HepG2 (cell line): ENCODE results near the gene ZMYND10. TPM values are rescaled to one million over a fixed set of nuclear protein-coding genes. Genes with fewer than 3 reads are reported as not detected.

Experiments
- ATAC-seq: fragments of 200-7000 bp; cut with Tn5 transposase; 3 replicates; pipeline ENCODE4 v1.9.1; 2020; ENCODE audit warnings: mild to moderate bottlenecking, moderate library complexity
- BruUV-seq: library from RNA; stranded (reverse); fragments of 400-500 nt; replicated peaks from 2 replicates; lab custom pipeline; 2021; lab: Mats Ljungman, UMichigan
- CTCF ChIA-PET: fragments of 300-600 bp; formaldehyde crosslinking; extraction: SDS; loops from one replicate; lab custom pipeline; 2021; ENCODE audit warnings: low total read pairs, inconsistent platforms, low intra/inter-chr PET ratio; lab: Yijun Ruan, JAX
- POLR2A ChIA-PET: fragments of 350-600 bp; sonication (Branson Sonifier 250); formaldehyde crosslinking; loops from one replicate; lab custom pipeline; 2020; ENCODE audit warnings: antibody characterized with exemption, inconsistent platforms; lab: Yijun Ruan, JAX
- DNase-seq: peaks from one replicate; pipeline ENCODE4 v3.0.0-alpha.2; 2015; ENCODE audit warnings: low spot score
- FAIRE-seq: peaks from 3 replicates; lab custom pipeline; 2011; peaks lifted over from hg19 to GRCh38; lab: Jason Lieb, UNC
- H2AFZ ChIP-seq: one replicate; pipeline ENCODE4 v1.6.1; 2011; ENCODE audit warnings: low read length, inconsistent platforms
- H3K27ac ChIP-seq: fragments of 300-600 bp; 3 replicates; pipeline ENCODE4 v1.8.0; 2011; ENCODE audit warnings: mixed run types, mild to moderate bottlenecking, mixed read lengths, low read length, inconsistent platforms; ENCODE audit not compliant: insufficient read depth; ENCODE audit errors: extremely low read length
- H3K27me3 ChIP-seq, 2 experiments: fragments of 200-600 bp in 1 of 2; 2 replicates in 1 of 2; 3 replicates in 1 of 2; pipeline versions ENCODE4 v1.6.0 to v1.8.0; 2011; ENCODE audit warnings: low read length in 2 of 2, mild to moderate bottlenecking in 2 of 2, moderate library complexity in 2 of 2, inconsistent platforms in 1 of 2; ENCODE audit not compliant: insufficient read depth in 2 of 2, control insufficient read depth in 1 of 2
- H3K36me3 ChIP-seq, 2 experiments: fragments of 200-600 bp in 1 of 2; replicated peaks in 1 of 2; 2 replicates in 1 of 2; 3 replicates in 1 of 2; pipeline versions ENCODE4 v1.5.1 to v1.8.0; 2011; ENCODE audit warnings: low read length in 2 of 2, inconsistent platforms in 1 of 2; ENCODE audit not compliant: insufficient read depth in 2 of 2, control insufficient read depth in 1 of 2
- H3K4me1 ChIP-seq: 2 replicates; pipeline ENCODE4 v1.5.1; 2012; ENCODE audit warnings: low read length, inconsistent platforms; ENCODE audit not compliant: insufficient read depth
- H3K4me2 ChIP-seq: 2 replicates; pipeline ENCODE4 v1.6.0; 2011; ENCODE audit warnings: low read depth, low read length, inconsistent platforms
- H3K4me3 ChIP-seq, 3 experiments: fragments of 200-600 bp in 1 of 3; sonication (generic), shearing (Covaris generic) in 1 of 3; replicated peaks in 1 of 3; 2 replicates each; pipeline ENCODE4 v1.5.1; 2011 to 2016; ENCODE audit warnings: low read length in 3 of 3, inconsistent platforms in 2 of 3, low read depth in 2 of 3, mild to moderate bottlenecking in 2 of 3, control low read depth in 1 of 3, mixed read lengths in 1 of 3; ENCODE audit not compliant: insufficient read depth in 1 of 3
- H3K79me2 ChIP-seq: one replicate; pipeline ENCODE4 v1.6.1; 2011; ENCODE audit warnings: low read length, inconsistent platforms; ENCODE audit not compliant: insufficient read depth
- H3K9ac ChIP-seq: 2 replicates; pipeline ENCODE4 v1.6.0; 2011; ENCODE audit warnings: mild to moderate bottlenecking, low read depth, low read length, inconsistent platforms; ENCODE audit not compliant: insufficient read depth
- H3K9me3 ChIP-seq: 2 replicates; pipeline ENCODE4 v1.5.1; 2012; ENCODE audit warnings: mild to moderate bottlenecking, low read length
- H4K20me1 ChIP-seq: 2 replicates; pipeline ENCODE4 v1.6.0; 2011; ENCODE audit warnings: inconsistent platforms, mild to moderate bottlenecking, low read length, moderate library complexity; ENCODE audit not compliant: insufficient read depth
- BCL6 ChIP-seq: IDR thresholded peaks from 2 replicates; pipeline ENCODE4 v1.6.1; 2016; ENCODE audit warnings: missing genetic modification reagents, missing compliant biosample characterization
- KLF12 ChIP-seq: sonication (generic); formaldehyde crosslinking; IDR thresholded peaks from 2 replicates; pipeline ENCODE4 v1.4.0; 2020; ENCODE audit warnings: missing genetic modification reagents, borderline replicate concordance
- MIER3 ChIP-seq: IDR thresholded peaks from 2 replicates; pipeline ENCODE4 v1.6.1; 2016; ENCODE audit warnings: missing compliant biosample characterization, borderline replicate concordance
- MYC ChIP-seq: sonication (generic); formaldehyde crosslinking; IDR thresholded peaks from 2 replicates; pipeline ENCODE4 v1.9.0; 2021; ENCODE audit warnings: missing genetic modification reagents, borderline replicate concordance
- ZNF563 ChIP-seq: sonication (generic); formaldehyde crosslinking; IDR thresholded peaks from 2 replicates; pipeline ENCODE4 v1.8.0; 2022; ENCODE audit warnings: mild to moderate bottlenecking, moderate library complexity, missing genetic modification reagents
- ZNF619 ChIP-seq: sonication (generic); formaldehyde crosslinking; IDR thresholded peaks from 2 replicates; pipeline ENCODE4 v1.4.0; 2020; ENCODE audit warnings: mild to moderate bottlenecking, missing genetic modification reagents
- ZNF724P ChIP-seq: sonication (generic); formaldehyde crosslinking; IDR thresholded peaks from 2 replicates; pipeline ENCODE4 v1.8.0; 2022; ENCODE audit warnings: missing genetic modification reagents, borderline replicate concordance
- WGBS: methylation state at CpG from one replicate; pipeline ENCODE4 v1.1.6; 2017; ENCODE audit warnings: low lambda C conversion rate; 5-methylcytosine and 5-hydroxymethylcytosine counted together
- in situ Hi-C: cut with HindIII; loops from 2 replicates; pipeline ENCODE4 v1.10.0; 2017; ENCODE audit warnings: low pct_unique_long_range_greater_than_20kb; ENCODE audit not compliant: extremely low pct_ligation_motif_present
- intact Hi-C: fragments of 100-400 bp; cut with micrococcal nuclease; formaldehyde crosslinking; loops from one replicate; pipeline ENCODE4 v1.10.0; 2022; ENCODE audit not compliant: unreplicated experiment
- polyA plus RNA-seq, 8 experiments: library from polyadenylated mRNA; depleted of rRNA in 3 of 8; stranded (reverse) in 7 of 8; unstranded in 1 of 8; fragments of >200 nt; fragmentation: Illumina TruSeq in 4 of 8; extraction: Trizol in 4 of 8; gene quantifications; 2 replicates each; pipeline versions ENCODE4 v1.2.1 to v1.2.3, GENCODE V29; 2011 to 2016; ENCODE audit warnings: low read depth in 4 of 8, missing spikeins in 1 of 8, mixed read lengths in 1 of 8; ENCODE audit not compliant: insufficient read depth in 1 of 8
- total RNA-seq, 5 experiments: library from RNA; depleted of rRNA; stranded (reverse); fragments of >200 nt; fragmentation: Illumina TruSeq; extraction: Trizol; gene quantifications; 2 replicates each; pipeline ENCODE4 v1.2.3, GENCODE V29; 2016; ENCODE audit warnings: low read depth in 1 of 5
- TF ChIP-seq, protein P1 (sequence below): sonication (generic); formaldehyde crosslinking; IDR thresholded peaks from 2 replicates; pipeline ENCODE4 v1.5.0; 2020; ENCODE audit warnings: mild to moderate bottlenecking, missing genetic modification reagents
- TF ChIP-seq, protein P2 (sequence below): sonication (generic); formaldehyde crosslinking; conservative IDR thresholded peaks from 2 replicates; pipeline ENCODE4 v1.4.0; 2020; ENCODE audit warnings: missing genetic modification reagents
- TF ChIP-seq, protein P3 (sequence below): sonication (generic); formaldehyde crosslinking; IDR thresholded peaks from 2 replicates; pipeline ENCODE4 v1.4.0; 2020; ENCODE audit warnings: low read depth, mild to moderate bottlenecking, missing genetic modification reagents
- TF ChIP-seq, protein P4 (sequence below): sonication (generic); formaldehyde crosslinking; IDR thresholded peaks from 2 replicates; pipeline ENCODE4 v1.8.0; 2022; ENCODE audit warnings: low read depth, missing genetic modification reagents
- TF ChIP-seq, protein P5 (sequence below): sonication (generic); formaldehyde crosslinking; IDR thresholded peaks from 2 replicates; pipeline ENCODE4 v1.8.1; 2023; ENCODE audit warnings: mild to moderate bottlenecking, missing genetic modification reagents, borderline replicate concordance
- TF ChIP-seq, protein P6 (sequence below): fragments of 450-650 bp; IDR thresholded peaks from 2 replicates; pipeline ENCODE4 v1.6.1; 2016

ZMYND10 gene
- total and polyA plus RNA-seq, 2 of the 13 experiments (the other 11 are each of a cell fraction or from before 2014, with no cell fraction given): 0.60 to 0.74 TPM

DNA sequence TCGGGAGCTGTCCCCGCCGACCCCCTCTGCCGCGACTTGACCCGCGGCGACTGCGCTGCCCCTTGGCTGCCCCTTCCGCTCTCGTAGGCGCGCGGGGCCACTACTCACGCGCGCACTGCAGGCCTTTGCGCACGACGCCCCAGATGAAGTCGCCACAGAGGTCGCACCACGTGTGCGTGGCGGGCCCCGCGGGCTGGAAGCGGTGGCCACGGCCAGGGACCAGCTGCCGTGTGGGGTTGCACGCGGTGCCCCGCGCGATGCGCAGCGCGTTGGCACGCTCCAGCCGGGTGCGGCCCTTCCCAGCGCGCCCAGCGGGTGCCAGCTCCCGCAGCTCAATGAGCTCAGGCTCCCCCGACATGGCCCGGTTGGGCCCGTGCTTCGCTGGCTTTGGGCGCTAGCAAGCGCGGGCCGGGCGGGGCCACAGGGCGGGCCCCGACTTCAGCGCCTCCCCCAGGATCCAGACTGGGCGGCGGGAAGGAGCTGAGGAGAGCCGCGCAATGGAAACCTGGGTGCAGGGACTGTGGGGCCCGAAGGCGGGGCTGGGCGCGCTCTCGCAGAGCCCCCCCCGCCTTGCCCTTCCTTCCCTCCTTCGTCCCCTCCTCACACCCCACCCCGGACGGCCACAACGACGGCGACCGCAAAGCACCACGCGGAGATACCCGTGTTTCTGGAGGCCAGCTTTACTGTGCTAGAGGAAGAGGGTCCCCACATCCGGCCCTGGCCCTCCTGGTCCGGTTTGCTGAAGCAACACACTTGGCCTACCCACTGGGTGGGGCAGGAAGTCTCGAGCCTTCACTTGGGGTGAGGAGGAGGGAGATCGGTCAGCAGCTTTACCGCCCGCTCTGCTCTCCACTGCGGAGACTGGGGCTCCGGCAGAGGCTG, 4.8 kb downstream of the ZMYND10 start, which contains the start of gene RASSF1:
Gene RASSF1, minus strand, starts transcription at position 389 of the 882 bp plus-strand sequence. Its CDS starts 31 bp downstream, at position 358.
- TF ChIP-seq, protein P1, sequence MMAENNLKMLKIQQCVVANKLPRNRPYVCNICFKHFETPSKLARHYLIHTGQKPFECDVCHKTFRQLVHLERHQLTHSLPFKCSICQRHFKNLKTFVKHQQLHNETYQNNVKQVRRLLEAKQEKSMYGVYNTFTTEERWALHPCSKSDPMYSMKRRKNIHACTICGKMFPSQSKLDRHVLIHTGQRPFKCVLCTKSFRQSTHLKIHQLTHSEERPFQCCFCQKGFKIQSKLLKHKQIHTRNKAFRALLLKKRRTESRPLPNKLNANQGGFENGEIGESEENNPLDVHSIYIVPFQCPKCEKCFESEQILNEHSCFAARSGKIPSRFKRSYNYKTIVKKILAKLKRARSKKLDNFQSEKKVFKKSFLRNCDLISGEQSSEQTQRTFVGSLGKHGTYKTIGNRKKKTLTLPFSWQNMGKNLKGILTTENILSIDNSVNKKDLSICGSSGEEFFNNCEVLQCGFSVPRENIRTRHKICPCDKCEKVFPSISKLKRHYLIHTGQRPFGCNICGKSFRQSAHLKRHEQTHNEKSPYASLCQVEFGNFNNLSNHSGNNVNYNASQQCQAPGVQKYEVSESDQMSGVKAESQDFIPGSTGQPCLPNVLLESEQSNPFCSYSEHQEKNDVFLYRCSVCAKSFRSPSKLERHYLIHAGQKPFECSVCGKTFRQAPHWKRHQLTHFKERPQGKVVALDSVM (CRISPR knock-in tag): no peak
- TF ChIP-seq, protein P2, sequence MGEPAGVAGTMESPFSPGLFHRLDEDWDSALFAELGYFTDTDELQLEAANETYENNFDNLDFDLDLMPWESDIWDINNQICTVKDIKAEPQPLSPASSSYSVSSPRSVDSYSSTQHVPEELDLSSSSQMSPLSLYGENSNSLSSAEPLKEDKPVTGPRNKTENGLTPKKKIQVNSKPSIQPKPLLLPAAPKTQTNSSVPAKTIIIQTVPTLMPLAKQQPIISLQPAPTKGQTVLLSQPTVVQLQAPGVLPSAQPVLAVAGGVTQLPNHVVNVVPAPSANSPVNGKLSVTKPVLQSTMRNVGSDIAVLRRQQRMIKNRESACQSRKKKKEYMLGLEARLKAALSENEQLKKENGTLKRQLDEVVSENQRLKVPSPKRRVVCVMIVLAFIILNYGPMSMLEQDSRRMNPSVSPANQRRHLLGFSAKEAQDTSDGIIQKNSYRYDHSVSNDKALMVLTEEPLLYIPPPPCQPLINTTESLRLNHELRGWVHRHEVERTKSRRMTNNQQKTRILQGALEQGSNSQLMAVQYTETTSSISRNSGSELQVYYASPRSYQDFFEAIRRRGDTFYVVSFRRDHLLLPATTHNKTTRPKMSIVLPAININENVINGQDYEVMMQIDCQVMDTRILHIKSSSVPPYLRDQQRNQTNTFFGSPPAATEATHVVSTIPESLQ (CRISPR knock-in tag): no peak
- TF ChIP-seq MYC (CRISPR knock-in tag) (no peak), BCL6 (CRISPR knock-in tag) (no peak), ZNF619 (no peak), KLF12 (CRISPR knock-in tag) (no peak), ZNF563 (no peak), MIER3 (CRISPR knock-in tag) (no peak), ZNF724P (no peak)
- TF ChIP-seq, protein P3, sequence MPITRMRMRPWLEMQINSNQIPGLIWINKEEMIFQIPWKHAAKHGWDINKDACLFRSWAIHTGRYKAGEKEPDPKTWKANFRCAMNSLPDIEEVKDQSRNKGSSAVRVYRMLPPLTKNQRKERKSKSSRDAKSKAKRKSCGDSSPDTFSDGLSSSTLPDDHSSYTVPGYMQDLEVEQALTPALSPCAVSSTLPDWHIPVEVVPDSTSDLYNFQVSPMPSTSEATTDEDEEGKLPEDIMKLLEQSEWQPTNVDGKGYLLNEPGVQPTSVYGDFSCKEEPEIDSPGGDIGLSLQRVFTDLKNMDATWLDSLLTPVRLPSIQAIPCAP (CRISPR knock-in tag): no peak
- TF ChIP-seq, protein P4, sequence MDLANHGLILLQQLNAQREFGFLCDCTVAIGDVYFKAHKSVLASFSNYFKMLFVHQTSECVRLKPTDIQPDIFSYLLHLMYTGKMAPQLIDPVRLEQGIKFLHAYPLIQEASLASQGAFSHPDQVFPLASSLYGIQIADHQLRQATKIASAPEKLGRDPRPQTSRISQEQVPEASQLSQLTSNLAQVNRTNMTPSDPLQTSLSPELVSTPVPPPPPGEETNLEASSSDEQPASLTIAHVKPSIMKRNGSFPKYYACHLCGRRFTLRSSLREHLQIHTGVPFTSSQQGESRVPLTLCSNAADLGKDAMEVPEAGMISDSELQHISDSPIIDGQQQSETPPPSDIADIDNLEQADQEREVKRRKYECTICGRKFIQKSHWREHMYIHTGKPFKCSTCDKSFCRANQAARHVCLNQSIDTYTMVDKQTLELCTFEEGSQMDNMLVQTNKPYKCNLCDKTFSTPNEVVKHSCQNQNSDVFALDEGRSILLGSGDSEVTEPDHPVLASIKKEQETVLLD (CRISPR knock-in tag): no peak
- TF ChIP-seq, protein P5, sequence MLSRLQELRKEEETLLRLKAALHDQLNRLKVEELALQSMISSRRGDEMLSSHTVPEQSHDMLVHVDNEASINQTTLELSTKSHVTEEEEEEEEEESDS (CRISPR knock-in tag): no peak
- TF ChIP-seq, protein P6, sequence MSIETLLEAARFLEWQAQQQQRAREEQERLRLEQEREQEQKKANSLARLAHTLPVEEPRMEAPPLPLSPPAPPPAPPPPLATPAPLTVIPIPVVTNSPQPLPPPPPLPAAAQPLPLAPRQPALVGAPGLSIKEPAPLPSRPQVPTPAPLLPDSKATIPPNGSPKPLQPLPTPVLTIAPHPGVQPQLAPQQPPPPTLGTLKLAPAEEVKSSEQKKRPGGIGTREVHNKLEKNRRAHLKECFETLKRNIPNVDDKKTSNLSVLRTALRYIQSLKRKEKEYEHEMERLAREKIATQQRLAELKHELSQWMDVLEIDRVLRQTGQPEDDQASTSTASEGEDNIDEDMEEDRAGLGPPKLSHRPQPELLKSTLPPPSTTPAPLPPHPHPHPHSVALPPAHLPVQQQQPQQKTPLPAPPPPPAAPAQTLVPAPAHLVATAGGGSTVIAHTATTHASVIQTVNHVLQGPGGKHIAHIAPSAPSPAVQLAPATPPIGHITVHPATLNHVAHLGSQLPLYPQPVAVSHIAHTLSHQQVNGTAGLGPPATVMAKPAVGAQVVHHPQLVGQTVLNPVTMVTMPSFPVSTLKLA: no peak
- intact Hi-C loops: loop anchor here (10.0 kb wide), 1 partner anchor 204 kb away; no protein-coding TSS in a partner anchor
- H3K4me1 ChIP-seq: peaks cover 57% of the 10 kb centered on the region
- no peak within 1 kb of the TSS for H3K27ac ChIP-seq
- no peaks in the 10 kb centered on the region for H3K9me3 ChIP-seq
- H3K4me3 ChIP-seq: no peak within 1 kb of the TSS
- peaks cover 12% of the 10 kb centered on the region for H3K79me2 ChIP-seq
- H4K20me1 ChIP-seq: no peaks in the 10 kb centered on the region
- H2AFZ ChIP-seq: no peak within 1 kb of the TSS
- FAIRE-seq: no peak
- CTCF ChIA-PET: no interaction called here
- BruUV-seq: no TSS peak
- WGBS: 93% methylated on average over 78 of the region's 85 CpGs
- in situ Hi-C loops: loop anchor here (10.0 kb wide), 1 partner anchor 204 kb away; no protein-coding TSS in a partner anchor
- POLR2A ChIA-PET: no interaction called here
- no peak within 1 kb of the TSS for H3K9ac ChIP-seq
- no peak for DNase-seq
- H3K27me3 ChIP-seq: peaks cover 1 to 2% of the 10 kb centered on the region in 2 experiments; a peak in 1 of 5 replicates
- H3K4me2 ChIP-seq: no peak within 1 kb of the TSS
- no peaks in the 10 kb centered on the region for H3K36me3 ChIP-seq
- no peak for ATAC-seq
